ENCODE measurements around the gene FGF1. TPM values are rescaled to one million over a fixed set of nuclear protein-coding genes. Genes with fewer than 3 reads are reported as not detected.
A peak's percentile ranks its signal among the peaks of the same experiment; 100 is the strongest.

Gene FGF1
- total RNA-seq, 4 donors from 2014 or later: 1.7 to 4.0 (median 2.9) TPM

DNA sequence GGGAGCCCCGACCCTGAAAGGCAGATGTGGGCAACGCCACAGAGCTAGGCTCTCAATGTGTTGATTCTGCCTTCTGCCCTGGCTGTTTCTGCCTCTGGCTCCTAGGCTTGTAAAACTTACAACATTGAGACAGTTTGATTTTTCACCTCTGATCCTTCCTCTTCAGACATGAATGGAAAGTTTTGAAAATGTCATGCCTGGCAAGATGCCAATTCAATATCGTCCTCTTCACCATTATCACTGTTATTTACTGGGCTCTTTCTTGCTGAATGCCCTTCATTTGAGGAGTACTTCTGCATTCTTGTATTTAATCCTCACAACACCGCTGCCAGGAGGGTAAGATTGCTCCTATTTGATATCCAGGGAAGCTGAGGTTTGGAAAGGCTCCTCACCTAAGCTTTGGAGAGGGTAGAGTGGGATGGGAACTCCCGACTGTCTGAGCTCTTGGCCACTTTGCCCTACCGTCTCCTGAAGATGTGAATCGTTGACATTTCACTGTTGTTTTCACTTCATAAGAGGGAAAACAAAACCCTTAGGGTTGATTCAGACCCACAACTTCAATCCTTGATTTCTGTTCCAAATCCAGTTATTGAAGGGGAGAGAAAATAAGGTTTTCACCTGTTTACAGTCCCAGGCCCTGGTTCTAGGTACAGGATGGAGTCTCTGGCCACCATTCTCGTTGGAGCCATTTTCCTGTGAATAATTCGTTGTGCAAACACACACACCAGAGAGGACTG is 12.7 kb upstream of the FGF1 start:
- DNase-seq (ENCODE audit: extremely low spot score): no peak
- no peaks in the 10 kb centered on the region for H3K36me3 ChIP-seq

DNA sequence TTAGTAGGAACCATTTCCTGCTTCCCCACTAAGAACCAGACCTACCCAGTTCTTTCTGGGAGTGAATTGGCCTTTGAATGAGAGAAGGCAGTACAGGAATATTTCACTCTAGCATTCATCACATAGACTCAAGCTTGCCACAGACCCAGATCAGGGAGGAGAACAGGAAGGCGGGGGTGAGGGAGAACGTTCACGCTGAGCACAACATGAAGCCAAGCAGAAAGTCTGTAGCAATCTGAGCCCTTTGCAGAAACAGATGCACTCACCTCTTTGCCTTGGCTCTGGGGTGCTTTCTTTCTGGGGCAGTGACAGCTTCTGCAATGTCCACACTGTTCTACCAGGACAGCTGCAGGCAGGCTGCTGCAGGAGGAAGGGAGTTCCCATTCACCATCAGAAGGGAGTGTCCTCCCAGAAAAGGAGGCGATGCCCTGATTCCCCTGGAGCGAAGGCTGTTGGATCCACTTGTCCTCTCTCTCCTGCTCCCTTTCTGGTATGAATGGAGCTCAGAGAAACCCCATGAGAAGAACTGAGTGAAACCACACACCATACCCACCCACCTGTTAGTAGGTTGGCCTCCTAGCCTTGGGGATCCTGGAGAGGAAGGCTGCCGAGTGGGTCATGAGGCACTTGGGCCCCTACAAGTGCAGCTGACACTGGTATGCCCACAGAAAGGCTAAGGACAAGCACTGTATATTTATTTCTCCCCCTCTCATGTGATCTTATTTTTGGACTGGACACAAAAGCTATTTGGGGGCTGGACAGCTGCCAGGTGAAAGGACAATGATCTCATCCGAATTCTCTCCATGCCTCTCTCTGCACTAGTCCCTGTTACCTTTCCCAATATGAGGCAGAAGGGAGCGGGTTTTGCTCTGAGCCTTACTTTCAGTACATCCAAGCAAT is 11.7 kb upstream of the FGF1 start:
- WGBS: 31% methylated on average over 7 of the region's 8 CpGs
- TF ChIP-seq POLR2A (IDR thresholded peaks at IDR 0.05; ENCODE audit: low read depth) (no peak), POLR2AphosphoS5 (IDR thresholded peaks at IDR 0.05) (peak; percentile 17 to 39)
- intact Hi-C loops (cut with DNase I): loop anchor here (2.0 kb wide), 2 partner anchors 41 to 87 kb away; no protein-coding TSS in a partner anchor
- Histone ChIP-seq H3K4me3 (no peak overlapping the region), H3K27me3 (no peaks in the 10 kb centered on the region), H3K36me3 (no peaks in the 10 kb centered on the region), H3K9me3 (no peaks in the 10 kb centered on the region), H3K4me1 (peaks cover 28 to 36% (median 31%) of the 10 kb centered on the region in 4 donors), H3K27ac (replicated peaks in 1 of 4) (peak overlapping the region; percentile 62 to 77 (median 74))
- DNase-seq (ENCODE audit: extremely low spot score): no peak

More for the DNA sequence above, 12.7 kb upstream of the FGF1 start:
- Histone ChIP-seq H3K27me3 (no peaks in the 10 kb centered on the region), H3K27ac (replicated peaks in 1 of 4) (peak overlapping the region; percentile 62 to 77 (median 74)), H3K4me3 (no peak overlapping the region), H3K9me3 (no peaks in the 10 kb centered on the region), H3K4me1 (peaks cover 28 to 36% (median 31%) of the 10 kb centered on the region in 4 donors)
- intact Hi-C loops (cut with DNase I): loop anchor here (2.0 kb wide), 2 partner anchors 42 to 88 kb away; no protein-coding TSS in a partner anchor
- TF ChIP-seq POLR2A (IDR thresholded peaks at IDR 0.05; ENCODE audit: low read depth) (no peak), POLR2AphosphoS5 (IDR thresholded peaks at IDR 0.05) (no peak), EP300 (IDR thresholded peaks at IDR 0.05) (no peak)
- TF ChIP-seq, protein P1, sequence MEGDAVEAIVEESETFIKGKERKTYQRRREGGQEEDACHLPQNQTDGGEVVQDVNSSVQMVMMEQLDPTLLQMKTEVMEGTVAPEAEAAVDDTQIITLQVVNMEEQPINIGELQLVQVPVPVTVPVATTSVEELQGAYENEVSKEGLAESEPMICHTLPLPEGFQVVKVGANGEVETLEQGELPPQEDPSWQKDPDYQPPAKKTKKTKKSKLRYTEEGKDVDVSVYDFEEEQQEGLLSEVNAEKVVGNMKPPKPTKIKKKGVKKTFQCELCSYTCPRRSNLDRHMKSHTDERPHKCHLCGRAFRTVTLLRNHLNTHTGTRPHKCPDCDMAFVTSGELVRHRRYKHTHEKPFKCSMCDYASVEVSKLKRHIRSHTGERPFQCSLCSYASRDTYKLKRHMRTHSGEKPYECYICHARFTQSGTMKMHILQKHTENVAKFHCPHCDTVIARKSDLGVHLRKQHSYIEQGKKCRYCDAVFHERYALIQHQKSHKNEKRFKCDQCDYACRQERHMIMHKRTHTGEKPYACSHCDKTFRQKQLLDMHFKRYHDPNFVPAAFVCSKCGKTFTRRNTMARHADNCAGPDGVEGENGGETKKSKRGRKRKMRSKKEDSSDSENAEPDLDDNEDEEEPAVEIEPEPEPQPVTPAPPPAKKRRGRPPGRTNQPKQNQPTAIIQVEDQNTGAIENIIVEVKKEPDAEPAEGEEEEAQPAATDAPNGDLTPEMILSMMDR (IDR thresholded peaks at IDR 0.05): no peak
- 60% methylated on average over 9 of the region's 9 CpGs for WGBS

DNA sequence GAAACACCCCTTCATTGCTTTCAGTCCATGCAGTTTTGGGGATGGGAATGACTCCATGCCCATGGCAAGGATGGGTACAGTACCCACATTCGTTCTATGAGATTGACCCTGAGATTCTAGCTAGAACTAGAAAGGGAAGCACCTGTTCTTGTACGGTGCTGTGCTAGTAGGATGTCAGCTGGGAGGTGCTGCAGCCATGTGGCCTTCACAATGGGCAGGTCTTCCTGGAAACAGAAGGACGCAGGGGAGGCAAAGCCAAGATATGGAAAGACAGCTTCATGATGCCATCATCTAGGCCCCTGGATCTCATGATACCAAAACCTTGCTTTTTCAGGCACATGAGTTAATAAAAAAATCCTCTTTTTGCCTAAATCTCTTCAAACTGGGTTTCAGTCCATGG is 10.5 kb upstream of the FGF1 start:
- Histone ChIP-seq H3K9me3 (no peaks in the 10 kb centered on the region), H3K27me3 (no peaks in the 10 kb centered on the region), H3K4me3 (no peak overlapping the region), H3K27ac (replicated peaks in 1 of 4) (peak overlapping the region in 2 of 4 donors; percentile 72 to 75), H3K4me1 (peaks cover 28 to 36% (median 31%) of the 10 kb centered on the region in 4 donors), H3K36me3 (no peaks in the 10 kb centered on the region)
- 80% methylated on average over 3 of the region's 3 CpGs for WGBS
- TF ChIP-seq POLR2A (IDR thresholded peaks at IDR 0.05; ENCODE audit: low read depth) (no peak), EP300 (IDR thresholded peaks at IDR 0.05) (no peak), POLR2AphosphoS5 (IDR thresholded peaks at IDR 0.05) (no peak)
- TF ChIP-seq, protein P1 (IDR thresholded peaks at IDR 0.05): no peak
- intact Hi-C loops (cut with DNase I): no loop called here
- no peak for DNase-seq (ENCODE audit: extremely low spot score)

DNA sequence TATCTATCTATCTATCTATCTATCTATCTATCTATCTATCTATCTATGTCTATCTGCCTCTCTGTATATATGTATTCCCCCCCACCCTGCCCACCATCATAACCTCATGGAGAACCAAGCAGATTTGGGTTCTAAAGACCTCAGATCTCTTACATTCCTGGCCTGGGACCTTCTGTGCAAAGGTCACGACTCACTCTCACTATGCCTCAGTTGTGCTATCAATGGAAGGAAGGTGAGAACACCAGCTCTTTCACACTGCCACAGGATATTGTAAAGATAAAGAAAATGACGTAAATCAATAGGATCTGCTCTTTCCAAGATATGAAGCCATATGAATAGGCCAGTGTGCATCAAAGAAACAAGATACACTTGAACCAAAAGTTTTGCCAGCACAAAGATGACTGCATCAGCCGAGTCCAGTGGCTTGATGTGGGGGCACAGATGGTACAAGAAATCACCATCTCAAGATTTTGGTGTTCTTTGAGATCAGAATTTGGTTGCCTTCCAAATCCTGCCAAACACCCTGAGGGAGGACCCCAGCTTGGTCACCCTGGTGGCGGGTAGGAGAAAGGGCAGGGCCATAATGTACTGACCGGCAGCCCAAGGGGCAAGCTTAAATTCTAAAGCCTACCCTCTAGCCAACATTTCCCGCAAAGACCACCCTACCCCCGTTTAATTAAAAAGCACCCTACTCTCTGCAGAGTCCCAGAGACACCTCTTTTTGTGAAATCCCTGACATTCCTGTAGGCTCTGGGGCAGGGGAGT is 8.4 kb upstream of the FGF1 start:
- DNase-seq (ENCODE audit: extremely low spot score): no peak
- TF ChIP-seq, protein P1 (IDR thresholded peaks at IDR 0.05): peak in 1 of 3 experiments; percentile 6
- no peak for TF ChIP-seq EP300 (IDR thresholded peaks at IDR 0.05)
- no peak for TF ChIP-seq POLR2A (IDR thresholded peaks at IDR 0.05; ENCODE audit: low read depth)
- no peak for TF ChIP-seq POLR2AphosphoS5 (IDR thresholded peaks at IDR 0.05)
- Histone ChIP-seq H3K4me3 (no peak overlapping the region), H3K27me3 (no peaks in the 10 kb centered on the region), H3K36me3 (no peaks in the 10 kb centered on the region), H3K9me3 (no peaks in the 10 kb centered on the region), H3K27ac (replicated peaks in 1 of 4) (no peak overlapping the region), H3K4me1 (peaks cover 28 to 35% (median 30%) of the 10 kb centered on the region in 4 donors)
- intact Hi-C loops (cut with DNase I): no loop called here
- WGBS: 96% methylated on average over 7 of the region's 7 CpGs

All from esophagus muscularis mucosa (tissue), 4 donors.